H1 (cell line): ENCODE data around the gene NKD2. TPM values are rescaled to one million over a fixed set of nuclear protein-coding genes. Genes with fewer than 3 reads are reported as not detected.

Experiments used
- ASH2L ChIP-seq: fragments of 200-600, 300-600 bp; sonication (generic); IDR thresholded peaks from one replicate; pipeline ENCODE4 v1.7.1; 2017; ENCODE audit warnings: low read length
- EP300 ChIP-seq, 2 experiments: IDR thresholded peaks; 1 replicate in 1 of 2; 2 replicates in 1 of 2; pipeline ENCODE4 v1.6.1; 2011 to 2012; ENCODE audit warnings: low read depth in 2 of 2, low read length in 2 of 2, mild to moderate bottlenecking in 2 of 2, borderline replicate concordance in 1 of 2, inconsistent platforms in 1 of 2, moderate library complexity in 1 of 2
- FOSL1 ChIP-seq: IDR thresholded peaks from 2 replicates; pipeline ENCODE4 v1.6.1; 2011; ENCODE audit warnings: mild to moderate bottlenecking, low read depth, low read length, moderate library complexity; ENCODE audit not compliant: insufficient read depth
- KDM1A ChIP-seq: fragments of 200-600, 300-600 bp; sonication (generic); IDR thresholded peaks from 2 replicates; pipeline ENCODE4 v1.7.1; 2016; ENCODE audit warnings: mild to moderate bottlenecking, low read length, borderline replicate concordance
- NANOG ChIP-seq: IDR thresholded peaks from 2 replicates; pipeline ENCODE4 v1.6.1; 2011; ENCODE audit warnings: low read length, low read depth, mild to moderate bottlenecking, inconsistent platforms; ENCODE audit not compliant: insufficient read depth, poor library complexity, severe bottlenecking
- NRF1 ChIP-seq: IDR thresholded peaks from 2 replicates; pipeline ENCODE4 v1.6.1; 2011; ENCODE audit warnings: mild to moderate bottlenecking, low read depth, low read length, improper control_type of control experiment
- TCF12 ChIP-seq: IDR thresholded peaks from 2 replicates; pipeline ENCODE4 v1.6.1; 2011; ENCODE audit warnings: low read depth, mild to moderate bottlenecking, low read length
- ZNF274 ChIP-seq: IDR thresholded peaks from 2 replicates; pipeline ENCODE4 v1.7.0; 2012; ENCODE audit warnings: low read length, borderline replicate concordance; ENCODE audit errors: extremely low read depth
- polyA plus RNA-seq, 7 experiments: library from polyadenylated mRNA; depleted of rRNA in 3 of 7; stranded (reverse) in 5 of 7; unstranded in 2 of 7; fragments of >200 nt in 5 of 7; fragments of 200-250 nt in 2 of 7; gene quantifications; 1 replicate in 5 of 7; 2 replicates in 1 of 7; 4 replicates in 1 of 7; pipeline versions ENCODE4 v1.2.1 to v1.2.3, GENCODE V29; 2011 to 2013; ENCODE audit warnings: missing spikeins in 2 of 7, mixed read lengths in 2 of 7
- total RNA-seq: library from RNA; stranded (reverse); fragmentation: NEBNext Ultra II Directional; extraction: Animal tissue kit (Norgen Biotek cat#: 25700); gene quantifications from 2 replicates; pipeline ENCODE4 v1.2.1, GENCODE V29; 2021
- TF ChIP-seq, protein P1 (sequence below): IDR thresholded peaks from 2 replicates; pipeline ENCODE4 v1.6.1; 2012; ENCODE audit warnings: low read length, inconsistent platforms

The NKD2 gene
- total and polyA plus RNA-seq, 2 of the 8 experiments (the other 6 are each of a cell fraction or from before 2014, with no cell fraction given) = 5.5 to 7.9 TPM

DNA sequence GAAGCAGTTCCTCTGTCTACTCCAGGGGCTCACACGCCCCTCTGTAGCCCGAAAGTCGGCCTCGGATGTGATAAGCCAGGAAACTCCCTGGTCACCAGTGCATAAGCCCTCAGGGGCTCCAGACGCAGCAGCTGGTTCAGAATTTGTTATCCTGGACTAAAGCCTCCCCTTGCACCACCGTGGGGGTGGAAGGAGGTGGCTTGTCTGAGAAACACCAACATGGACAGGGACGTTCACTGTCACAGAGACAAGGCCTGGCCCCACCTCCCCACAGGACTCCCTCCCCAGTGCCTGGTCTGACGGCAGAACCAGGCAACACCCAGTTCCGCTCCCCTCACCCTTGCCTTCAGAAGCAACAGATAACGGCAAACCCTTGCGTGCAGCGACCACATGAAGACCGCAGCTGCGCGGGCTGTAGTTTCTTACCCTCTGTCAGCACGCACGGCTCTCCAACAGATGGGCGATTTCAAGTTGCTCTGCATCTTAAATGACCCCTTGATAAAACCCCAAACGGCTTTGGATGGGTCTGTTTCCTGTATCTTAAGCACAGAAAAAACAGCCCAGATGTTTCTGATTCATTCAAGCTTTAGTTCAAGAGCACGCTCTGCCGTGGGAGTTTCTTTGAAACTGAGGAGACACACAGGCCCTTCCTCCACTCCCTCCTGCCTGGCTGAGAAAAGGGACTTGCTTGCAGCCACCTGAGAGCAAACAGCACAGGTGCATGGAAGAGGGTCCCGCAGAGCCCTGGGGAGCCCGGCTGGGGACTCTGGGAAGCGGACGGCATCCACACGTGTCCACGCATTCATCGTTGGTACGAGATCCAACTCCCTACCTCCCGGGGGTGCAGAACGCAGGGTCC, 44.7 kb upstream of the NKD2 start (continued):
- TF ChIP-seq TCF12 (no peak), ASH2L (no peak), NANOG (no peak), NRF1 (no peak), EP300 (IDR thresholded peaks at IDR 0.05; ENCODE audit: borderline replicate concordance in 1 of 2, low read depth in 2 of 2, low read length in 2 of 2) (no peak), FOSL1 (no peak), KDM1A (no peak), ZNF274 (no peak)
- TF ChIP-seq, protein P1, sequence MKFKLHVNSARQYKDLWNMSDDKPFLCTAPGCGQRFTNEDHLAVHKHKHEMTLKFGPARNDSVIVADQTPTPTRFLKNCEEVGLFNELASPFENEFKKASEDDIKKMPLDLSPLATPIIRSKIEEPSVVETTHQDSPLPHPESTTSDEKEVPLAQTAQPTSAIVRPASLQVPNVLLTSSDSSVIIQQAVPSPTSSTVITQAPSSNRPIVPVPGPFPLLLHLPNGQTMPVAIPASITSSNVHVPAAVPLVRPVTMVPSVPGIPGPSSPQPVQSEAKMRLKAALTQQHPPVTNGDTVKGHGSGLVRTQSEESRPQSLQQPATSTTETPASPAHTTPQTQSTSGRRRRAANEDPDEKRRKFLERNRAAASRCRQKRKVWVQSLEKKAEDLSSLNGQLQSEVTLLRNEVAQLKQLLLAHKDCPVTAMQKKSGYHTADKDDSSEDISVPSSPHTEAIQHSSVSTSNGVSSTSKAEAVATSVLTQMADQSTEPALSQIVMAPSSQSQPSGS = no peak
